A673 (cell line): Measurements from ENCODE around the gene PBXIP1.

Experiments
- CTCF ChIP-seq: fragments of 300-800, 200-600 bp; sonication (generic); conservative IDR thresholded peaks from 2 replicates; pipeline ENCODE4 v1.5.1; 2017; ENCODE audit warnings: low read depth, mild to moderate bottlenecking, antibody characterized with exemption, low read length, moderate library complexity, mixed read lengths
- EZH2 ChIP-seq: fragments of 200-600 bp; sonication (generic); IDR thresholded peaks from 2 replicates; pipeline ENCODE4 v1.6.1; 2017; ENCODE audit warnings: borderline replicate concordance, low read depth, mild to moderate bottlenecking, mixed read lengths, antibody characterized with exemption, low read length; ENCODE audit not compliant: poor library complexity, severe bottlenecking

DNA sequence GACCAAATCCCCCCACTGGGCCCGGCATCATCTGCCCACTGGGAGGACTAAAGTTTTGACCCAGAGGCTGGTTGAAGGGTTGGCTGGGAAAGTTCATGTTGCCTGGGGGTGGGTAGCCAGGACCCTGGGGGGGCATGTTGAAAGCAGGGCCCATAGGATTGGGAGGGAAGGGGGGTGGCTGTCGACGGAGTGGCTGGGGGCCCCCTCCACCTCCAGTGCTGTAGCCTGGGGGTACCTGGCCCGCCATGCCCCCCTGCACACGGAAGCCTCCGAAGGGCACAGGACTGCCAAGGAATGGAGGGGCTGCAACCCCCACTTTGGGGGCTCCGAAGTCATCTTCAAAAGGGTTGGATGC is 3.5 kb upstream of the PBXIP1 start:
- TF ChIP-seq CTCF (no peak), EZH2 (no peak)
